ENCODE measurements around the gene SLC16A8. TPM values are rescaled to one million over a fixed set of nuclear protein-coding genes. Genes with fewer than 3 reads are reported as not detected.

SLC16A8 gene
- total RNA-seq, 1 donor from 2014 or later: 1.0 TPM

- Histone ChIP-seq H3K9me3 (ENCODE audit: control insufficient read depth in 3 of 3, low read length in 3 of 3) (no peaks in the 10 kb centered on the region), H3K36me3 (ENCODE audit: control insufficient read depth in 3 of 3, insufficient read depth in 3 of 3, low read length in 3 of 3) (peaks cover 21 to 33% (median 23%) of the 10 kb centered on the region in 3 donors), H3K27me3 (ENCODE audit: control insufficient read depth in 3 of 3, insufficient read depth in 3 of 3, low read length in 3 of 3) (no peaks in the 10 kb centered on the region), H3K4me3 (ENCODE audit: low read length in 3 of 3) (no peak overlapping the region), H3K9ac (ENCODE audit: low read depth in 1 of 3, low read length in 3 of 3) (no peak overlapping the region), H3K27ac (ENCODE audit: low read depth, low read length) (no peak overlapping the region), H3K4me1 (ENCODE audit: control insufficient read depth in 3 of 3, insufficient read depth in 3 of 3, low read length in 3 of 3) (peaks cover 25 to 45% (median 34%) of the 10 kb centered on the region in 3 donors)
These were observed 11.4 kb downstream of the SLC16A8 start for GRCh38 chr22:38072322-38073149.

- Histone ChIP-seq H3K27me3 (ENCODE audit: control insufficient read depth in 3 of 3, insufficient read depth in 3 of 3, low read length in 3 of 3) (no peaks in the 10 kb centered on the region), H3K9ac (ENCODE audit: low read depth in 1 of 3, low read length in 3 of 3) (peak overlapping the region in 1 of 3 donors; percentile 25), H3K4me3 (ENCODE audit: low read length in 3 of 3) (no peak overlapping the region), H3K36me3 (ENCODE audit: control insufficient read depth in 3 of 3, insufficient read depth in 3 of 3, low read length in 3 of 3) (peaks cover 21 to 30% (median 23%) of the 10 kb centered on the region in 3 donors), H3K4me1 (ENCODE audit: control insufficient read depth in 3 of 3, insufficient read depth in 3 of 3, low read length in 3 of 3) (peaks cover 33 to 52% (median 43%) of the 10 kb centered on the region in 3 donors), H3K27ac (ENCODE audit: low read depth, low read length) (peak overlapping the region; percentile 93), H3K9me3 (ENCODE audit: control insufficient read depth in 3 of 3, low read length in 3 of 3) (no peaks in the 10 kb centered on the region)
These were observed 12.3 kb downstream of the SLC16A8 start for GRCh38 chr22:38071421-38072321.

- H3K9me3 ChIP-seq (ENCODE audit: control insufficient read depth in 3 of 3, low read length in 3 of 3): no peaks in the 10 kb centered on the region
- peak overlapping the region; percentile 24 to 55 (median 32) for H3K4me3 ChIP-seq (ENCODE audit: low read length in 3 of 3)
- H3K36me3 ChIP-seq (ENCODE audit: control insufficient read depth in 3 of 3, insufficient read depth in 3 of 3, low read length in 3 of 3): peaks cover 27 to 38% (median 31%) of the 10 kb centered on the region in 3 donors
- peaks cover 43 to 65% (median 56%) of the 10 kb centered on the region in 3 donors for H3K4me1 ChIP-seq (ENCODE audit: control insufficient read depth in 3 of 3, insufficient read depth in 3 of 3, low read length in 3 of 3)
- H3K9ac ChIP-seq (ENCODE audit: low read depth in 1 of 3, low read length in 3 of 3): peak overlapping the region; percentile 47 to 73 (median 48)
- peak overlapping the region; percentile 93 for H3K27ac ChIP-seq (ENCODE audit: low read depth, low read length)
- H3K27me3 ChIP-seq (ENCODE audit: control insufficient read depth in 3 of 3, insufficient read depth in 3 of 3, low read length in 3 of 3): no peaks in the 10 kb centered on the region
These were observed 13.6 kb downstream of the SLC16A8 start for GRCh38 chr22:38070250-38070921.

- H3K27ac ChIP-seq (ENCODE audit: low read depth, low read length): peak overlapping the region; percentile 93
These were observed 14.4 kb downstream of the SLC16A8 start for GRCh38 chr22:38069372-38070249.

GRCh38 chr22:38068641-38069371 is 15.2 kb downstream of the SLC16A8 start:
- H3K9me3 ChIP-seq (ENCODE audit: control insufficient read depth in 3 of 3, low read length in 3 of 3): no peaks in the 10 kb centered on the region
- H3K4me1 ChIP-seq (ENCODE audit: control insufficient read depth in 3 of 3, insufficient read depth in 3 of 3, low read length in 3 of 3): peaks cover 51 to 75% (median 63%) of the 10 kb centered on the region in 3 donors
- peak overlapping the region; percentile 93 for H3K27ac ChIP-seq (ENCODE audit: low read depth, low read length)

More at GRCh38 chr22:38069372-38070249, 14.4 kb downstream of the SLC16A8 start:
- Histone ChIP-seq H3K4me1 (ENCODE audit: control insufficient read depth in 3 of 3, insufficient read depth in 3 of 3, low read length in 3 of 3) (peaks cover 51 to 73% (median 63%) of the 10 kb centered on the region in 3 donors), H3K36me3 (ENCODE audit: control insufficient read depth in 3 of 3, insufficient read depth in 3 of 3, low read length in 3 of 3) (peaks cover 26 to 37% (median 32%) of the 10 kb centered on the region in 3 donors), H3K4me3 (ENCODE audit: low read length in 3 of 3) (peak overlapping the region; percentile 73 to 87 (median 83)), H3K27me3 (ENCODE audit: control insufficient read depth in 3 of 3, insufficient read depth in 3 of 3, low read length in 3 of 3) (no peaks in the 10 kb centered on the region), H3K9ac (ENCODE audit: low read depth in 1 of 3, low read length in 3 of 3) (peak overlapping the region; percentile 87 to 94 (median 92)), H3K9me3 (ENCODE audit: control insufficient read depth in 3 of 3, low read length in 3 of 3) (no peaks in the 10 kb centered on the region)

GRCh38 chr22:38067761-38068360 is 16.1 kb downstream of the SLC16A8 start:
- peak overlapping the region; percentile 93 for H3K27ac ChIP-seq (ENCODE audit: low read depth, low read length)
- H3K9ac ChIP-seq (ENCODE audit: low read depth in 1 of 3, low read length in 3 of 3): peak overlapping the region; percentile 87 to 94 (median 92)
- no peaks in the 10 kb centered on the region for H3K27me3 ChIP-seq (ENCODE audit: control insufficient read depth in 3 of 3, insufficient read depth in 3 of 3, low read length in 3 of 3)
- peak overlapping the region; percentile 73 to 87 (median 83) for H3K4me3 ChIP-seq (ENCODE audit: low read length in 3 of 3)
- H3K9me3 ChIP-seq (ENCODE audit: control insufficient read depth in 3 of 3, low read length in 3 of 3): no peaks in the 10 kb centered on the region
- H3K36me3 ChIP-seq (ENCODE audit: control insufficient read depth in 3 of 3, insufficient read depth in 3 of 3, low read length in 3 of 3): peaks cover 15 to 28% (median 24%) of the 10 kb centered on the region in 3 donors
- H3K4me1 ChIP-seq (ENCODE audit: control insufficient read depth in 3 of 3, insufficient read depth in 3 of 3, low read length in 3 of 3): peaks cover 51 to 75% (median 63%) of the 10 kb centered on the region in 3 donors

More at GRCh38 chr22:38068641-38069371, 15.2 kb downstream of the SLC16A8 start:
- peaks cover 24 to 33% (median 31%) of the 10 kb centered on the region in 3 donors for H3K36me3 ChIP-seq (ENCODE audit: control insufficient read depth in 3 of 3, insufficient read depth in 3 of 3, low read length in 3 of 3)
- peak overlapping the region; percentile 73 to 87 (median 83) for H3K4me3 ChIP-seq (ENCODE audit: low read length in 3 of 3)
- peak overlapping the region; percentile 87 to 94 (median 92) for H3K9ac ChIP-seq (ENCODE audit: low read depth in 1 of 3, low read length in 3 of 3)
- no peaks in the 10 kb centered on the region for H3K27me3 ChIP-seq (ENCODE audit: control insufficient read depth in 3 of 3, insufficient read depth in 3 of 3, low read length in 3 of 3)

GRCh38 chr22:38067028-38067415 is 17.0 kb downstream of the SLC16A8 start:
- Histone ChIP-seq H3K36me3 (ENCODE audit: control insufficient read depth in 3 of 3, insufficient read depth in 3 of 3, low read length in 3 of 3) (peaks cover 9 to 22% (median 17%) of the 10 kb centered on the region in 3 donors), H3K27ac (ENCODE audit: low read depth, low read length) (peak overlapping the region; percentile 93), H3K9me3 (ENCODE audit: control insufficient read depth in 3 of 3, low read length in 3 of 3) (no peaks in the 10 kb centered on the region), H3K4me1 (ENCODE audit: control insufficient read depth in 3 of 3, insufficient read depth in 3 of 3, low read length in 3 of 3) (peaks cover 51 to 73% (median 63%) of the 10 kb centered on the region in 3 donors), H3K9ac (ENCODE audit: low read depth in 1 of 3, low read length in 3 of 3) (peak overlapping the region in 2 of 3 donors; percentile 92 to 94), H3K4me3 (ENCODE audit: low read length in 3 of 3) (peak overlapping the region in 2 of 3 donors; percentile 52 to 87), H3K27me3 (ENCODE audit: control insufficient read depth in 3 of 3, insufficient read depth in 3 of 3, low read length in 3 of 3) (no peaks in the 10 kb centered on the region)

- Histone ChIP-seq H3K4me1 (ENCODE audit: control insufficient read depth in 3 of 3, insufficient read depth in 3 of 3, low read length in 3 of 3) (peaks cover 51 to 67% (median 61%) of the 10 kb centered on the region in 3 donors), H3K36me3 (ENCODE audit: control insufficient read depth in 3 of 3, insufficient read depth in 3 of 3, low read length in 3 of 3) (peaks cover 9 to 21% (median 14%) of the 10 kb centered on the region in 3 donors), H3K9ac (ENCODE audit: low read depth in 1 of 3, low read length in 3 of 3) (peak overlapping the region in 2 of 3 donors; percentile 53 to 75), H3K27me3 (ENCODE audit: control insufficient read depth in 3 of 3, insufficient read depth in 3 of 3, low read length in 3 of 3) (no peaks in the 10 kb centered on the region), H3K27ac (ENCODE audit: low read depth, low read length) (peak overlapping the region; percentile 93), H3K9me3 (ENCODE audit: control insufficient read depth in 3 of 3, low read length in 3 of 3) (no peaks in the 10 kb centered on the region), H3K4me3 (ENCODE audit: low read length in 3 of 3) (peak overlapping the region in 2 of 3 donors; percentile 52)
These were observed 17.5 kb downstream of the SLC16A8 start for GRCh38 chr22:38066381-38067027.
